Retinal pigment epithelial cell (primary cell): Measurements from ENCODE around the gene IL2RG.

Experiments
- DNase-seq: peaks from one replicate; pipeline ENCODE4 v3.0.0-alpha.2; 2010; ENCODE audit warnings: low read depth
- H3K4me3 ChIP-seq: 2 replicates; pipeline ENCODE4 v1.5.1; 2011; ENCODE audit warnings: mild to moderate bottlenecking, low read length, control low read depth, moderate library complexity
- TF ChIP-seq, protein P1 (sequence below): conservative IDR thresholded peaks from 2 replicates; pipeline ENCODE4 v1.5.1; 2011; ENCODE audit warnings: low read depth, low read length, control low read depth, inconsistent platforms

IL2RG gene

DNA sequence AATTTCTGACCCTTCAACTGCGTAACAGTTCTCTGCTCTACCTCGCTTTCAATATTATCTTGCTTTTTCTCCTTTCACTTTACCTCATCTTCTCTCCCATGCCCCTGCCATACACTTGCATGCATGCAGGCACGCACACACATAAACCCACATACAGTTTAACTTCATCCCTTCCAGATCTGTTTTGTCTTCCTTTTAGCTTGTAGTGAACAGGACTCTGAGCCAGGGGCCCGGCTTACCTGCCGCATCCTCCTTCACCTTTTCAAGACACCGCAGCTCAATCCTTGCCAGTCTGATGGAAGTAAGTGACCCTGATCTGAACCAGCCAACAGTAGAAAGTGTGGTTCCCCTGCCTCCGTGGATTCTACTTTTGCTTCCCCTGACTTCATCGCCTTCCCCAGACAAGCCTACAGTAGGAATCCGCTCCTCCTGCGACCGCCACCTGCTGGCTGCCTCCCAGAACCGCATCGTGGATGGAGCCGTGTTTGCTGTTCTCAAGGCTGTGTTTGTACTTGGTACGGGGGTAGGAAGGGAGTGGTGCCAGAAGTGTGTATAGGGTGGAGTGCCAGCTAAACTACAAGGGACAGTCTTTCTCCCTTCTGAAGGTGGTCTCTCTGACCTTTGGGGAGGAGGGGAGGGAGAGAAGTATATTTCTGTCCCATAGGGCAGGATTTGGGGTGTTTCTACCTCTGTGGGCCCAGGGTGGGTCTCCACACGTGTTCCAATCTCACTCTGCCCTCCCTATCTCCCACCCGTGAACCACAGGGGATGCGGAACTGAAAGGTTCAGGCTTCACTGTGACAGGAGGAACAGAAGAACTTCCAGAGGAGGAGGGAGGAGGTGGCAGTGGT is 17.8 kb upstream of the IL2RG start:
- TF ChIP-seq, protein P1, sequence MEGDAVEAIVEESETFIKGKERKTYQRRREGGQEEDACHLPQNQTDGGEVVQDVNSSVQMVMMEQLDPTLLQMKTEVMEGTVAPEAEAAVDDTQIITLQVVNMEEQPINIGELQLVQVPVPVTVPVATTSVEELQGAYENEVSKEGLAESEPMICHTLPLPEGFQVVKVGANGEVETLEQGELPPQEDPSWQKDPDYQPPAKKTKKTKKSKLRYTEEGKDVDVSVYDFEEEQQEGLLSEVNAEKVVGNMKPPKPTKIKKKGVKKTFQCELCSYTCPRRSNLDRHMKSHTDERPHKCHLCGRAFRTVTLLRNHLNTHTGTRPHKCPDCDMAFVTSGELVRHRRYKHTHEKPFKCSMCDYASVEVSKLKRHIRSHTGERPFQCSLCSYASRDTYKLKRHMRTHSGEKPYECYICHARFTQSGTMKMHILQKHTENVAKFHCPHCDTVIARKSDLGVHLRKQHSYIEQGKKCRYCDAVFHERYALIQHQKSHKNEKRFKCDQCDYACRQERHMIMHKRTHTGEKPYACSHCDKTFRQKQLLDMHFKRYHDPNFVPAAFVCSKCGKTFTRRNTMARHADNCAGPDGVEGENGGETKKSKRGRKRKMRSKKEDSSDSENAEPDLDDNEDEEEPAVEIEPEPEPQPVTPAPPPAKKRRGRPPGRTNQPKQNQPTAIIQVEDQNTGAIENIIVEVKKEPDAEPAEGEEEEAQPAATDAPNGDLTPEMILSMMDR = peak; percentile 87
- DNase-seq = no peak
- H3K4me3 ChIP-seq = no peak overlapping the region

DNA sequence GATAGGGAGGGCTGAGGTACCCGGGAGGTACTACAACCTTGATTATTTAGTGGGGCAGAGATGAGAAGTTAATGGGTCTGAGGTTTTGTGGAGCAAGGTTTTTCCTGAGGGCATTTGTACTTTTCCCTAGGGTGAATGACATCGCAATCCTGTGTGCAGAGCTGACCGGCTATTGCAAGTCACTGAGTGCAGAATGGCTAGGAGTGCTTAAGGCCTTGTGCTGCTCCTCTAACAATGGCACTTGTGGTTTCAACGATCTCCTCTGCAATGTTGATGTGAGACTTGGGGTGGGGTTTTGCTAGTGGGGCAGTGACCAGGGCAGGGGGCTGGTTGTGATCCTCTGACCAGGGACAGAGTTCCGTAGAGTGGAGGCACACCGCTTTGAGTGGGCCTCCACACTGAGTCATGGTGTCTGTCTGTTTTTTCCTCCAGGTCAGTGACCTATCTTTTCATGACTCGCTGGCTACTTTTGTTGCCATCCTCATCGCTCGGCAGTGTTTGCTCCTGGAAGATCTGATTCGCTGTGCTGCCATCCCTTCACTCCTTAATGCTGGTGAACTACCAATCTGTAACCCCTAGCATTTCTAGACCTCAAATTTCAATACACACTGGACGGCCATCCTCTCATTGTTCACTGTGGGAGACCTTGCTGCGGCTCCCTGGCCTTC is 16.9 kb upstream of the IL2RG start:
- DNase-seq = no peak
- H3K4me3 ChIP-seq = no peak overlapping the region
- TF ChIP-seq, protein P1 = no peak

DNA sequence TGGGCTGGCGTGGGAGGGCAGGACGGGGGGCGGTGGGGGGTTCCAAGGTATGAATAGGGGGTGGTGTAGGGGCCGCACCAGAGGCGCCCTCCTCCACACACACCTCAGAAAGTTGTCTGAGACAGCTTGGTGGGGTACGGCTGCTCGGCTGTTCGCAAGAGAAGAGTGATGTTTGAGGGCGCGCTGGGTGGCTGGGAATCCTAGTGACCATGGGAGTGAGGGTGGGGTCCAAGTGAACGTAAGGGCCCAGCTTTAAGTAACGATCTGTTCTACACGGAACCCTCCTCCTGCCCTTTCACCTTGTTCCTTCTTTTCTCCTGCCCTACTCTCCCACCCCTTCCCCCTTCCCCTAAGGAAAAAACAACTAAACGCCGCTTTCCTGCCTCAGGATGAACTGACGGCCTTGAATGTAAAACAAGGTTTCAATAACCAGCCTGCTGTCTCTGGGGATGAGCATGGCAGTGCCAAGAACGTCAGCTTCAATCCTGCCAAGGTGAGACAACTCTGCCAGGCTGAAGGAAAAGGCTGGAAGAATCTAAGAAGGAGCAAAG is 7.7 kb upstream of the IL2RG start:
- TF ChIP-seq, protein P1 = no peak
- DNase-seq = no peak
- peak overlapping the region; percentile 68 for H3K4me3 ChIP-seq

DNA sequence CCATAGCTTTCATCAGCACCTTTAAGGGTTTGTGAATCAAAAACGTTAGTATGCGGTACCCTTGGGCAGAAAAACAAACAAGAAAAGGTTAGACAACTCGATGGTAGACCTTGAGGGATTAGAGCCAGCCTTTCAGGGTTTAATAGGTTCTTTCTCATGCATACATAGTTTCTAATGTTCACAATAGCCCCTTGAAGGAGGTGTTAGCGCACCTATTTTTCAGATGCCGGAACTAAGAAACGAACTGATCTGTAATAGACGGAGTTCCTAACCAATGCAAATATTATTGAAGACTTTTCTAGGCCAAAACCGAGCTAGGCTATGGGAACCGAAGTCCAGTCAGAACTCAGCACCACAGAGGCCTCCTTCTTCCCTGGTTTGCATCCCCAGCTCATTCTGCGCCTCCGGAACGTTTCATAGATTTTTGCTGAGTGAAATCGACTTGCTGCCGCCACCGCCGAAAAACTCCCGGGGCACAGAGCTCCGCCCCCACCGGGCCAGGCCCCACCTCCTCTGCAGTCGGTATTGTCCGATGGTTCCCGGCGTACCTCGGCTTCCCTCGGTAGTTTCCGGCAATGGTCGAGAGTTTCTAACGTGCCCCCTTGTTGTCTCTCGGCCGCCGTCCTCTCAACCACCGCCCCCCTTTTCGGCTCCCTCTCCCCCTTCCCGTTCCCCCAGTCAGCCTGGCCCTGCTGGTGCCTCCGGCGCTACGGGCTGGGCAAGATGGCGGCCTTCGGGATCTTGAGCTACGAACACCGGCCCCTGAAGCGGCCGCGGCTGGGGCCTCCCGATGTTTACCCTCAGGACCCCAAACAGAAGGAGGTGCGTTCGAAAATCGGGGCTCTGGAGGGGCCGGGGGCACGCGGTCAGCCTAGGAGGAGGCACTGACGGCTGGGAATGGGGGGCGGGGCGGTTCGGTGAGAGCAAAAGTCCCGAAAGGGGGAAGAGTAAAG is 6.9 kb upstream of the IL2RG start, which contains the start of gene MED12:
MED12 (plus strand) TSS at position 565 of the 953 bp plus-strand sequence; CDS start at position 724, 159 bp downstream.
- peak; percentile 38 for DNase-seq
- TF ChIP-seq, protein P1 = no peak
- H3K4me3 ChIP-seq = peak within 1 kb of the TSS; percentile 68

DNA sequence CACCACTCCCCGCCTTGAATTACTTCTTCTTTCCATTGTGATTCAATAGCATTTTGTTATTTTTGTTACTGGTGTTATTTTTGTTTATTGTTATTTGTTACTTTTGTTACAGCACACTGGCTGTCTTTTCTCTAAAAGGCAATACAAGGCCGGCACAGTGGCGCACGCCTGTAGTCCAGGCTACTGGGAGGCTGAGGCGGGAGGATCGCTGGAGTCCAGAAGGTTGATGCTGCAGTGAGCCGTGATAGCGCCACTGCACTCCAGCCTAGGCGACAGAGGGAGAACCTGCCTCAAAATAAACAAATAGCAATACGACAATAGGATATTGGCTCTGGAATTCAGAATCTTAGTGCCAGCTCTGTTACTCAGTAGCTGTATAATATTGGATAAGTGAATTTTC is 6.0 kb upstream of the IL2RG start:
- H3K4me3 ChIP-seq = no peak overlapping the region
- DNase-seq = no peak
- TF ChIP-seq, protein P1 = no peak

DNA sequence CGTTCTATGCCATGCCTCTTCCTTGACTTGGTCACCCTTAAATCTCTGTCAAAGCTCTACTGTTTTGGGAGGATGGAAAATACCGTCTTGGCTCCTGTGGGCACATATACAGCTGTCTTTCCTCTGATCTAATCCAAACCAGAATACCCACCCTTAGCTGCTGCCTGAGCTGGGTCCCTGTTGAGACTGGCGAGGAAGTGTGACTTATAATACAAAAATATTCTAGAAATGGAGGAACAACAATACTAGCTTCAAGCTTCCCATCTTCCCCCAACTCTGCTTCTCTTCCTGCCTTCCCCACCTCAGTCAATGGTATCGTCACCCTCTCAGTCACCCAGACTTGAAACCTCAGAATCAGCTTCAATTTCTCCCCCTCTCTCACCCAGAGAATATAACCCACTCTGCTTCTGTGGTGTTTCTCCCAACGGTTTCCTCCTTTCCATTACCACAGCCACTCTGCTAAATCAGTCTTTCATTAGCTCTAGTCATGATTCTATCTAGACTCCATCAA is 599 bp upstream of the IL2RG start:
- no peak for DNase-seq
- H3K4me3 ChIP-seq = no peak overlapping the region
- TF ChIP-seq, protein P1 = no peak
